ENCODE measurements around the gene ZNF282. TPM values are rescaled to one million over a fixed set of nuclear protein-coding genes. Genes with fewer than 3 reads are reported as not detected.
"Not testable (repeated sequence)": the region's sequence is repeated elsewhere in the genome, so short reads cannot be mapped to it uniquely, and the experiment has no call there.

Gene ZNF282
- total RNA-seq, 2 experiments from 2014 or later, result 41.1 to 46.3 TPM

DNA sequence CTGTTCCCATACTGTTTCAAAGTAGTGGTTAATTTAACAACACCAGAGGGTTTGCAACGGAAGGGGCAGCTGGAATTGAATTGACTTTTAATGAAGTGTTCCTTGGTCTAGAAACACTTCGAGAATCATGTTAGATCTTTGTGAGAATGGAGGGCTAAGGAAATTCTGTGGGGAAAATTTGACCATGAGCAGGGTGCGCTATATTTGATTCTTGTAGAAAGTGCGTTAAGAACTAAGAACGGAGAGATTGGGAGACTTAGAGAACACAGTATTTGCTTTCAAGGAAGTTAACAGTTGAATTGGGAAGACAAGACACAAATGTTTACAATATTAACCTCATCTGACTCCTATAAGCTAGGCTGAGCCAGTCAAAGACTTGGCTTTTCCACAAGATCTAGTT, 45.3 kb downstream of the ZNF282 start:
- CTCF ChIA-PET, result interaction anchor here (0.8 to 2.1 kb wide), 6 partner anchors 8 to 45 kb away, joined by 3 to 9 read pairs (median 6); partner anchors contain the start of genes ZNF282 and ZNF783
- no peak for ATAC-seq
- POLR2A ChIA-PET, result interaction anchor here (1.0 kb wide), 1 partner anchor 20 kb away, joined by 4 read pairs; no protein-coding TSS in a partner anchor

DNA sequence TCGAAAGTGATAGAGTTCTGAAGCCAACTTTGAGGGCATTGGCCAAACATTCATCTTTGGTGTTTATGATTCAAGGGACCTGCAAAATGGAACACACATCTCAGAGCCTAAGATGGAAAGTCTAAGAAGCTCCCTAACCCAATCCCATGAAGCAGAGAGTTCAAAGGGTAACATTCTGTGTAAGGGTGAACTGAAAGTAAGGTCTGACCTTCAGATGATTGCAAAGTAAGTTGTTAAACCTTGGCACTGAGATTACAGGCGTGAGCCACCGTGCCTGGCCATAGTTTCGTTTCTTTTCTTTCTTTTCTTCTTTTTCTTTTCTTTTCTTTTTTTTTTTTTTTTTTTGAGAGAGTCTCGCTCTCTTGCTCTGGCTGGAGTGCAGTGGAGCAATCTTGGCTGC, 46.4 kb downstream of the ZNF282 start:
- Mint-ChIP-seq H3K36me3 (ENCODE audit: low read depth) (peaks cover 35% of the 10 kb centered on the region), H3K9me3 (ENCODE audit: low read depth) (peaks cover 9% of the 10 kb centered on the region), H3K4me1 (peaks cover 53% of the 10 kb centered on the region), H3K4me3 (peak overlapping the region; percentile 93), H3K27ac (peak overlapping the region; percentile 29), H3K27me3 (no peaks in the 10 kb centered on the region)
- DNase-seq (no peak), ATAC-seq (no peak)
- intact Hi-C loops (cut with DNase I, micrococcal nuclease), result loop anchor here in 1 of 2 experiments (5.0 to 10.0 kb wide), 2 partner anchors 357 to 1211 kb away; partner anchors contain the start of genes EZH2 and GIMAP8
- POLR2A ChIA-PET, result interaction anchor here (0.7 kb wide), 1 partner anchor 55 kb away, joined by 4 read pairs; no protein-coding TSS in a partner anchor
- CTCF ChIA-PET, result interaction anchor here (0.6 to 2.1 kb wide), 4 partner anchors 32 to 164 kb away, joined by 3 to 7 read pairs (median 6); partner anchors contain the start of gene ZNF282

More for the DNA sequence above, 45.3 kb downstream of the ZNF282 start:
- intact Hi-C loops (cut with DNase I, micrococcal nuclease), result loop anchor here in 1 of 2 experiments (5.0 to 10.0 kb wide), 2 partner anchors 356 to 1212 kb away; partner anchors contain the start of genes EZH2 and GIMAP8
- H3K9me3 Mint-ChIP-seq (ENCODE audit: low read depth), result peaks cover 9% of the 10 kb centered on the region
- H3K36me3 Mint-ChIP-seq (ENCODE audit: low read depth), result peaks cover 29% of the 10 kb centered on the region
- peaks cover 43% of the 10 kb centered on the region for H3K4me1 Mint-ChIP-seq
- H3K27ac Mint-ChIP-seq, result peak overlapping the region; percentile 83
- H3K27me3 Mint-ChIP-seq, result no peaks in the 10 kb centered on the region
- DNase-seq, result no peak
- peak overlapping the region; percentile 93 for H3K4me3 Mint-ChIP-seq

DNA sequence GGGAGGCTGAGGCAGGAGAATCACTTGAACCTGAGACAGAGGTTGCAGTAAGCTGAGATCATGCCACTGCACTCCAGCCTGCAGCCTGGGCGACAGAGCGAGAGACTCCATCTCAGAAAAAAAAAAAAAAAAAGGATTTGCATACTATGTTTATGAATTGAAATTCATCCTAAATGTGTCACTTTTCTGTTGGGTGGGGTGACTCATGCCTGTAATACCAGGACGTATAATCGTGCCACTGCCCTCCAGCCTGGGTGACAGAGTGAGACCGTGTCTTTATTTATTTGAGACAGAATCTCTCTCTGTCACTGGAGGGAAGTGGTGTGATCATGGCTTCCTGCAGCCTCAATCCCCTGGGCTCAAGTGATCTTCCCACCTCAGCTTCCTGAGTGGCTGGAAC, 49.9 kb downstream of the ZNF282 start:
- Mint-ChIP-seq H3K27me3 (no peaks in the 10 kb centered on the region), H3K36me3 (ENCODE audit: low read depth) (peaks cover 42% of the 10 kb centered on the region), H3K9me3 (ENCODE audit: low read depth) (peaks cover 9% of the 10 kb centered on the region), H3K27ac (peak overlapping the region; percentile 96), H3K4me1 (peaks cover 72% of the 10 kb centered on the region), H3K4me3 (peak overlapping the region; percentile 48)
- DNase-seq (peak; percentile 79), ATAC-seq (peak; percentile 85)
- intact Hi-C loops (cut with DNase I, micrococcal nuclease), result loop anchor here (1.0 to 10.0 kb wide), 9 partner anchors 16 to 1132 kb away; partner anchors contain the start of genes ACTR3C (in 1 of the 2), EZH2 (in 1 of the 2), LRRC61 (in 1 of the 2) and PDIA4 (in 1 of the 2)
- ChIA-PET CTCF (interaction anchor here (0.7 to 1.2 kb wide), 2 partner anchors 40 to 48 kb away, joined by 3 to 4 read pairs; no protein-coding TSS in a partner anchor), POLR2A (interaction anchor here (0.8 to 1.4 kb wide), 2 partner anchors 16 to 35 kb away, joined by 4 to 8 read pairs; partner anchors contain the start of gene ZNF783)

DNA sequence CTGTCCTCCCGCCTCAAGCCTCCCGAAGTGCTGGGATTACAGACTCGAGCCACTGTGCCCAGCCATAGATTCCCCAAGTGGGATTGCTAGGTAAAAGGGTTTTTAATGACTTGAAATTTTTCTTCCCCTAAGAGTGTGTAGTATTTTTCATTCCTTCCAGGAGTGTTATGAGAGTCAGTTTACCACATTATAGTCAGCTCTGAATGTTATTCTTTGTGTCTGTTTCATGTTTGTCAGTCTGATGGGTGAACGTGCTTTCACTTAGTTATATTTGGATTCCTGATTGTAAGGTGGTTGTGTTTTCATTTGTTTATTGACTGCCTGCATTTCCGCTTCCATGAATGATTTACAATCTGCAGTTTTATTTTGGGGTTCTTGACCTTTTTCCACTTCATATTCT, 50.4 kb downstream of the ZNF282 start:
- peaks cover 43% of the 10 kb centered on the region for H3K36me3 Mint-ChIP-seq (ENCODE audit: low read depth)
- ATAC-seq (peak; percentile 54), DNase-seq (no peak)
- H3K27ac Mint-ChIP-seq, result peak overlapping the region; percentile 96
- peaks cover 71% of the 10 kb centered on the region for H3K4me1 Mint-ChIP-seq
- peak overlapping the region; percentile 48 for H3K4me3 Mint-ChIP-seq
- ChIA-PET CTCF (interaction anchor here (0.6 to 1.2 kb wide), 4 partner anchors 11 to 47 kb away, joined by 3 to 4 read pairs (median 3); partner anchors contain the start of gene ZNF783), POLR2A (interaction anchor here (0.8 to 1.4 kb wide), 2 partner anchors 16 to 36 kb away, joined by 4 to 8 read pairs; partner anchors contain the start of gene ZNF783)
- H3K9me3 Mint-ChIP-seq (ENCODE audit: low read depth), result peaks cover 9% of the 10 kb centered on the region
- intact Hi-C loops (cut with DNase I, micrococcal nuclease), result loop anchor here (1.0 to 10.0 kb wide), 9 partner anchors 15 to 1132 kb away; partner anchors contain the start of genes ACTR3C (in 1 of the 2), EZH2 (in 1 of the 2), LRRC61 (in 1 of the 2) and PDIA4 (in 1 of the 2)
- no peaks in the 10 kb centered on the region for H3K27me3 Mint-ChIP-seq

DNA sequence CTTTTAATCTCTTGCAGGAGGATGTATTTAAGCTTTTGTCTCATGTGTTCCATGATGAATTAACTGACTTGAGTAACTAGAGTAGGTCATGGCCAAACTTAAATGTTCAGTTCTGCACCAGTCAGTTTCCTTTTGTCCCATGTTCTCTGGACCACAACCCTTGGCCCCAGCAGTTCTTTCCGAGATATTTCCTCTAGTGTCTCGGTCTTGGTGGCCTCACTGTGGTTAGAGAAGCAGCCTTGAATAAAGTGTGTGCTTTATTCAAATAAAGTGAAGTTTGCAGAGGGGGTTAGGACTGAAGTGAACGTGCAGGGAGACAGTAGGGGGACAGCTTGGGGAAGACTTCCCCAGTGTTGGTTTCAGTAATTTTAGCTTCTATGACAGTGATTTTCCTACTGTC, 53.4 kb downstream of the ZNF282 start:
- H3K9me3 Mint-ChIP-seq (ENCODE audit: low read depth), result peaks cover 4% of the 10 kb centered on the region
- intact Hi-C loops (cut with DNase I, micrococcal nuclease), result loop anchor here (1.0 to 10.0 kb wide), 8 partner anchors 13 to 1129 kb away; partner anchors contain the start of genes ACTR3C (in 1 of the 2), EZH2 (in 1 of the 2), LRRC61 (in 1 of the 2) and PDIA4 (in 1 of the 2)
- H3K27ac Mint-ChIP-seq, result peak overlapping the region; percentile 98
- H3K4me3 Mint-ChIP-seq, result peak overlapping the region; percentile 49
- H3K4me1 Mint-ChIP-seq, result peaks cover 58% of the 10 kb centered on the region
- ChIA-PET POLR2A (interaction anchor here (1.0 to 2.9 kb wide), 5 partner anchors 9 to 41 kb away, joined by 3 to 9 read pairs (median 5); partner anchors contain the start of genes ZNF212 and ZNF783), CTCF (interaction anchor here (0.7 to 3.9 kb wide), 8 partner anchors 9 to 121 kb away, joined by 3 to 29 read pairs (median 4); partner anchors contain the start of genes ZNF212 and ZNF783)
- ATAC-seq (peak; percentile 55), DNase-seq (peak; percentile 62)
- no peaks in the 10 kb centered on the region for H3K27me3 Mint-ChIP-seq
- peaks cover 44% of the 10 kb centered on the region for H3K36me3 Mint-ChIP-seq (ENCODE audit: low read depth)

DNA sequence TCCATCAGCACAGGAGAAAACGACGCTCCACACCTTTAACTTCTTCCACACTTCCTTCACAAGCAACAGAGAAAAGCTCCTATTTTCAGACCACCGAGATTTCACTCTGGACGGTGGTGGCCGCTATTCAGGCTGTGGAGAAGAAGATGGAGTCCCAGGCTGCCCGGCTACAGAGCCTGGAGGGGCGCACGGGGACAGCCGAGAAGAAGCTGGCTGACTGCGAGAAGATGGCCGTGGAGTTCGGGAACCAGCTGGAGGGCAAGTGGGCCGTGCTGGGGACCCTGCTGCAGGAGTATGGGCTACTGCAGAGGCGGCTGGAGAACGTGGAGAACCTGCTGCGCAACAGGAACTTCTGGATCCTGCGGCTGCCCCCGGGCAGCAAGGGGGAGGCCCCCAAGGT, 54.8 kb downstream of the ZNF282 start:
- H3K4me1 Mint-ChIP-seq, result peaks cover 49% of the 10 kb centered on the region
- H3K4me3 Mint-ChIP-seq; ATAC-seq; H3K27me3 Mint-ChIP-seq; DNase-seq; H3K9me3 Mint-ChIP-seq (ENCODE audit: low read depth); intact Hi-C loops (cut with DNase I, micrococcal nuclease): not testable (repeated sequence)
- H3K27ac Mint-ChIP-seq, result peak overlapping the region; percentile 55
- ChIA-PET CTCF (interaction anchor here (0.6 to 3.9 kb wide), 4 partner anchors 11 to 40 kb away, joined by 4 to 29 read pairs (median 5); partner anchors contain the start of gene ZNF783), POLR2A (interaction anchor here (1.2 to 2.0 kb wide), 2 partner anchors 40 to 42 kb away, joined by 3 to 5 read pairs; no protein-coding TSS in a partner anchor)
- peaks cover 37% of the 10 kb centered on the region for H3K36me3 Mint-ChIP-seq (ENCODE audit: low read depth)

DNA sequence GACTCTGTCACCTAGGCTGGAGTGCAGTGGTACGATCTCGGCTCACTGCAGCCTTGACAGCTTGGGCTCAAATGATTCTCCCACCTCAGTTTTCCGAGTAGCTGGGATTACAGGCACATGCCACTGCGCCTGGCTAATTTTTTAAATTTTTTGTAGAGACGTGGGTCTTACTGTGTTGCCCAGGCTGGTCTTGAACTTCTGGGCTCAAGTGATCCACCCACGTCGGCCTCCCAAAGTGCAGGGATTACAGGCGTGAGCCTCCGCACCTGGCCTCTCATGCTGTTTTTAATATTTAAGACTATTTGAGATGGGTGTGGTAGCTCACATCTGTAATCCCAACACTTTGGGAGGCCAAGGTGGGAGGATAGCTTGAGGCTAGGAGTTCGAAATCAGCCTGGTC, 56.2 kb downstream of the ZNF282 start:
- peaks cover 36% of the 10 kb centered on the region for H3K36me3 Mint-ChIP-seq (ENCODE audit: low read depth)
- ChIA-PET CTCF (interaction anchor here (0.5 to 3.0 kb wide), 5 partner anchors 10 to 185 kb away, joined by 3 to 15 read pairs (median 4); partner anchors contain the start of gene ZNF783), POLR2A (interaction anchor here (1.3 kb wide), 1 partner anchor 9 kb away, joined by 3 read pairs; no protein-coding TSS in a partner anchor)
- H3K4me3 Mint-ChIP-seq; H3K9me3 Mint-ChIP-seq (ENCODE audit: low read depth); ATAC-seq; H3K27me3 Mint-ChIP-seq; H3K27ac Mint-ChIP-seq; intact Hi-C loops (cut with DNase I, micrococcal nuclease); DNase-seq: not testable (repeated sequence)
- H3K4me1 Mint-ChIP-seq, result peaks cover 36% of the 10 kb centered on the region

DNA sequence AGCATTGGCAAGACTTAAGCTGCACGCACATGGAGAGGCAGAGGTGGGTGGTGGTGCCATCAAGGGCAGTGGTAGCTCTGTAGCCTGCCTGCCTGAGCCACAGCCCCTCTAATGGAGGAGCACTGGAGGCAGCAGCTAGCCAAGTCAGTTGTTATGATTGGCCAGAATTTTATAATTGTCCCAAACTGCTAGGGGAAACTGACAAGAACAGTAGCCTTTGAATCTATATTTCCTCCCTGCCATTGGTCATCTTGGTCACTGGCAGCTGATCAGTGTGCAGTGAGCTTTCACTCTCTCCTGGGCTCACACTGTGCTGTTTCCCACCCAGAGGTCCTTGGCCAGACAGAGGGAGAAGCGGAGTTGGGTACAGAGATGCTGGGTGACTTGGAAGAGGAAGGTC, 57.0 kb downstream of the ZNF282 start:
- Mint-ChIP-seq H3K27ac (no peak overlapping the region), H3K9me3 (ENCODE audit: low read depth) (no peaks in the 10 kb centered on the region), H3K36me3 (ENCODE audit: low read depth) (peaks cover 36% of the 10 kb centered on the region), H3K4me3 (no peak overlapping the region), H3K4me1 (peaks cover 29% of the 10 kb centered on the region), H3K27me3 (no peaks in the 10 kb centered on the region)
- intact Hi-C loops (cut with DNase I, micrococcal nuclease), result no loop called here
- DNase-seq, result no peak
- ATAC-seq, result no peak
- POLR2A ChIA-PET, result interaction anchor here (0.5 kb wide), 1 partner anchor 543 kb away, joined by 4 read pairs; no protein-coding TSS in a partner anchor
- CTCF ChIA-PET, result interaction anchor here (0.5 to 3.0 kb wide), 2 partner anchors 9 to 20 kb away, joined by 4 to 15 read pairs; partner anchors contain the start of gene ZNF783

DNA sequence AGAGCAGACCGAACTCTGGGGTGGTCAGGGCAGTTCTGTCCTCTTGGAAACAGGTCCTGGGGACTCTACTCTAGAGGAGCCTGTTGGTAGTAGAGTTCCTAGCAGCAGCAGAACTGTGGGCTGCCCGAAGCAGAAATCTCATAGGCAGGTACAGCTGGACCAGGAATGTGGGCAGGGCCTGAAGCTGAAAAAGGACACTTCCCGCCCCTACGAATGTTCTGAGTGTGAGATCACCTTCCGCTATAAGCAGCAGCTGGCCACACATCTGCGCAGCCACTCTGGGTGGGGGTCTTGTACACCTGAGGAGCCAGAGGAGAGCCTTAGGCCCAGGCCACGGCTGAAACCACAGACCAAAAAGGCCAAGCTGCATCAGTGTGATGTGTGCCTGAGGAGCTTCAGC, 58.3 kb downstream of the ZNF282 start:
- ChIA-PET CTCF (interaction anchor here (3.0 kb wide), 1 partner anchor 8 kb away, joined by 15 read pairs; the partner anchor contains the start of gene ZNF783), POLR2A (interaction anchor here (0.8 kb wide), 1 partner anchor 8 kb away, joined by 4 read pairs; no protein-coding TSS in a partner anchor)

DNA sequence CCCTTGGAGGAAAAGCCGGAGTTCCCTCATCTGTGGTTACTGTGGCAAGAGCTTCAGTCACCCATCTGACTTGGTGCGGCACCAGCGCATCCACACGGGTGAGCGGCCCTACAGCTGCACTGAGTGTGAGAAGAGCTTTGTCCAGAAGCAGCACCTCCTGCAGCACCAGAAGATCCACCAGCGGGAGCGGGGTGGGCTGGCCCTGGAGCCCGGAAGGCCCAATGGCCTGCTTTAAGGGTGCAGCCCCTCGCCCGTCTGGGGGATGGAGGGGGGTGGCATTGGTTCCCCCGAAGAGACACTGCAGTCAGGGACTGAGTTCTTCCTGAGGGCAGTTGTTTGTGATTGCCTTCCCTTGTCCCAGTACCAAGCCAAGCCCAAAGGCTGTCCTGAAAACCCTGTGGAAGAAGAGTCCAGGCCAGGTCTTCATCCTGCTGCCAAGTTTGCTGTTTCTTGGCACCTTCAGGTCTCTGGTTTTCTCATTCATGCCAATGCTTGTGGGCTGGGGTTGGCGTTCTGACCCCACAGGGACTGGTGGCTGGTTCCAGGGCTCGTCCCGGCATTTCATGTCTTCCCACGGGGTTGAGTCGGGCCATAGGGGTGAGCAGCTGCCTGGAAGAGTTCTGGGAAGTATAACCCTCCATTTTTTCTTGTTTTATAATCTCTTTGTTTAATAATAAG, 59.0 kb downstream of the ZNF282 start:
- Mint-ChIP-seq H3K27ac (no peak overlapping the region), H3K9me3 (ENCODE audit: low read depth) (no peaks in the 10 kb centered on the region), H3K4me3 (no peak overlapping the region), H3K27me3 (no peaks in the 10 kb centered on the region), H3K36me3 (ENCODE audit: low read depth) (peaks cover 32% of the 10 kb centered on the region), H3K4me1 (peaks cover 14% of the 10 kb centered on the region)
- ChIA-PET CTCF (interaction anchor here (3.0 kb wide), 1 partner anchor 7 kb away, joined by 15 read pairs; the partner anchor contains the start of gene ZNF783), POLR2A (no interaction called here)
- ATAC-seq (no peak), DNase-seq (no peak)
- intact Hi-C loops (cut with DNase I, micrococcal nuclease), result no loop called here

More for the DNA sequence above, 58.3 kb downstream of the ZNF282 start:
- Mint-ChIP-seq H3K27me3 (no peaks in the 10 kb centered on the region), H3K4me1 (peaks cover 20% of the 10 kb centered on the region), H3K27ac (no peak overlapping the region), H3K36me3 (ENCODE audit: low read depth) (peaks cover 32% of the 10 kb centered on the region), H3K9me3 (ENCODE audit: low read depth) (no peaks in the 10 kb centered on the region), H3K4me3 (no peak overlapping the region)
- intact Hi-C loops (cut with DNase I, micrococcal nuclease), result no loop called here
- ATAC-seq (no peak), DNase-seq (no peak)
